T-helper 2 cell treated with Interferon-gamma antibody and Interleukin-4, amounts not matched to agents 100 ng/mL and 5 ng/mL, for 36 hours (primary cell): ENCODE measurements around the gene NUTM2B. TPM values are rescaled to one million over a fixed set of nuclear protein-coding genes. Genes with fewer than 3 reads are reported as not detected.
"Not testable (repeated sequence)": the region's sequence is repeated elsewhere in the genome, so short reads cannot be mapped to it uniquely, and the experiment has no call there.

ENCODE experiments used
- intact Hi-C: fragments of 100-400 bp; cut with micrococcal nuclease; formaldehyde crosslinking; loops from one replicate; pipeline ENCODE4 v1.15.1; 2023
- total RNA-seq: library from RNA; stranded (reverse); gene quantifications from 2 replicates; pipeline ENCODE4 v1.2.3, GENCODE V29; 2022

The NUTM2B gene, protein sequence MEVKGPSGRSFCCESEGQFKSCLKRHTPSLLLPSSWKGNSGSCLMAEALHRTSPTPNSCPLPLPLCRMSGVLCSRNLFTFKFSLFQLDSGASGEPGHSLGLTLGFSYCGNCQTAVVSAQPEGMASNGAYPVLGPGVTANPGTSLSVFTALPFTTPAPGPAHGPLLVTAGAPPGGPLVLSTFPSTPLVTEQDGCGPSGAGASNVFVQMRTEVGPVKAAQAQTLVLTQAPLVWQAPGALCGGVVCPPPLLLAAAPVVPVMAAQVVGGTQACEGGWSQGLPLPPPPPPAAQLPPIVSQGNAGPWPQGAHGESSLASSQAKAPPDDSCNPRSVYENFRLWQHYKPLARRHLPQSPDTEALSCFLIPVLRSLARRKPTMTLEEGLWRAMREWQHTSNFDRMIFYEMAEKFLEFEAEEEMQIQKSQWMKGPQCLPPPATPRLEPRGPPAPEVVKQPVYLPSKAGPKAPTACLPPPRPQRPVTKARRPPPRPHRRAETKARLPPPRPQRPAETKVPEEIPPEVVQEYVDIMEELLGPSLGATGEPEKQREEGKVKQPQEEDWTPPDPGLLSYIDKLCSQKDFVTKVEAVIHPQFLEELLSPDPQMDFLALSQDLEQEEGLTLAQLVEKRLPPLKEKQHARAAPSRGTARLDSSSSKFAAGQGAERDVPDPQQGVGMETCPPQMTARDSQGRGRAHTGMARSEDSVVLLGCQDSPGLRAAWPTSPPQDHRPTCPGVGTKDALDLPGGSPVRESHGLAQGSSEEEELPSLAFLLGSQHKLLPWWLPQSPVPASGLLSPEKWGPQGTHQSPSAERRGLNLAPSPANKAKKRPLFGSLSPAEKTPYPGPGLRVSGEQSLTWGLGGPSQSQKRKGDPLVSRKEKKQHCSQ
- total RNA-seq: 1.5 and 1.7 TPM in 2 replicates

DNA sequence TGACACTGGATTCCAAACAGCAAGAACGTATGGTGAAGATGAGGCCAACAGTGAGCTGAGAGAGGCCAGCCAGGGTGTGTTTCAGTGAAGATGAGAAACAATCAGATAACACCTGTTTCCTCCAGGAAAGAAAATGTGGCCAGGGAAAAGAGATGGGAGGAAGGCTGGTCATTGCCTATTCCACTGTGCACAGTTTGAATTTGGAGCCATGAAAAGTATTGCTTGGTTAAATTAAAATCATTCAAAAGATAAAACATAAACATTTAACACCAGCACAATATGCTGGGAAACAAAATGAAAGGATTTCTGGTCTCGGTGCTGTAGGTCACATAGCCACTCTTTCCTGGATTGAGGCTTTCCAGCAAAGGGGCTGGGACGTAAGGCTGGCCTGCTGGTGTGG, at the start of gene NUTM2B:
TSS of gene NUTM2B (plus strand) at position 301 of the 400 bp plus-strand sequence. CDS start 383 bp downstream, outside the sequence.
- intact Hi-C loops: not testable (repeated sequence)

DNA sequence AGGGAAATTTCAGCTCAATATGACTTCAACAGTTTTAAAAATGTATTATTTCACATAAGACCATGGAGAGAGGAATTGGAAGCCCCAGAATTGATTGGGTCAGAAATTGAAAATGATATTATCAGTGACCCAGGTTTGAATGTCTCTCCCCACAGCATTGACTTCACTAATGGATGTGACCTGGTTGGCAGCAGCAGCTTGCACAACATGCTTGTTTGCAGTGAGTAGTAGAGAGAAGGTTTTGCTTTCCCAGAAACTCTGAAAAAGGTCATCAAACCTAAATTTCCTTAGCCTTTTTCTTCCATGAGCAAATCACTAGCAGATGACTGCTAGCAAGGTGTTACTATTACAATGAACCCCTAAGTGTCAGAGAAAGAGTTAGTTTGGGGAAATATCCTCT, 39.7 kb upstream of the NUTM2B start:
- intact Hi-C loops: not testable (repeated sequence)

GRCh38 chr10:79664686-79665085, 38.3 kb upstream of the NUTM2B start:
- intact Hi-C loops: not testable (repeated sequence)

DNA sequence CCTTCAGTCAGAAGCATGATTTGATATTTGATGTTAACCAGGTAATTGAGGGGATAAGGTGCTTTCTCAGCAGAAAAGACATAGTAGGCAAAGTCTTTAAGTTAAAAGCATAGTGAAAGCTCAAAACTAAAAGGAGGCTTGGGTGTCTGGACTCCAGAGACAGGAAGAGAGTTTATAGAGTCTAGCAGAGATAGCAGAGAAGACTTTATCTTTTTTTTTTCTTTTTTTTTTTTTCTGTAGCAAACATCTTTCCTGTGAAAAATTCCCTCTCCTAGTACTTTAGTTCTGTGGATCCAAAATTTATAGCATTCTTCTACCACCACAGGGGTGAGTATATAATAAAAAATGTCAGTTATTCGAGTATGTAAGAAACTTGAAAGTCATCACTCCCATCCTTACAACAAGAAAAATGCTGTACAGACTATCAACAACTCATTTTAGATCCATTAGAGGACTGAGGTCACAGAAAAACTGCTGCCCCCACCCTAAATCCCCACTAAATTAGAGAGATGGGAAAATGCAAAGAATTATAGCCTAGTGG, 33.7 kb upstream of the NUTM2B start:
- intact Hi-C loops: not testable (repeated sequence)

GRCh38 chr10:79674878-79675277, 28.1 kb upstream of the NUTM2B start:
- intact Hi-C loops: not testable (repeated sequence)

- intact Hi-C loops: not testable (repeated sequence)
Measured at GRCh38 chr10:79683026-79683883, 19.8 kb upstream of the NUTM2B start.

- intact Hi-C loops: not testable (repeated sequence)
Measured at GRCh38 chr10:79683884-79684720, 18.9 kb upstream of the NUTM2B start.

DNA sequence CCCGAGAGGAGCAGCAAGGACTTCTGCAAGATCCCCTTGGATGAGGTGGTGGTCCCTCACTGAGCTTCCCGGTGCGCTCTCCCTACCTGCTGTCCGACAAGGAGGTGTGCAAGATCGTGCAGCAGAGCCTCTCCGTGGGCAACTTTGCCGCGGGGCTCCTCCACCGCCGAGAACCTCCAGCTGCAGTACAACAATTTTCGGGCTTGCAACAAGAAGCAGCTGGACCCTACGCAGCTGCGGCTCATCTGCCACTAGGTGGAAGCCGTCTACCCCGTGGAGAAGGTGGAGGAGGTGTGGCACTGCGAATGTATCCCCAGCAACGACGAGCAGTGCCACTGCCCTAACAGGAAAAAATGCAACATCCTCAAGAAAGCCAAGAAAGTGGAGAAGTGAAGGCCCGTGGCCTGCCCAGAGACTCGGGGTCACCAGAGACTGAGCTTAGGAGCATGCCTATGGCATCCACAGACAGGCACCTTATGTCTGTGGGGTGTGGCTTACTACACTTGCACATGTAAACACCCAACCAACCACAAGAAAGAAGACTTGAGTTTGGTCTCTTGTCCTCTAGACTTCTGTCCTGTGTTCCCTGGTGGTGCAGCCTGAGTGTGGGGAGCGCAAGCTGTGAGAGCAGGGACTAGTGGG, 17.9 kb upstream of the NUTM2B start:
- intact Hi-C loops: not testable (repeated sequence)

GRCh38 chr10:79686595-79686994, 16.4 kb upstream of the NUTM2B start:
- intact Hi-C loops: not testable (repeated sequence)

- intact Hi-C loops: not testable (repeated sequence)
Measured at GRCh38 chr10:79687406-79688150, 15.4 kb upstream of the NUTM2B start.

DNA sequence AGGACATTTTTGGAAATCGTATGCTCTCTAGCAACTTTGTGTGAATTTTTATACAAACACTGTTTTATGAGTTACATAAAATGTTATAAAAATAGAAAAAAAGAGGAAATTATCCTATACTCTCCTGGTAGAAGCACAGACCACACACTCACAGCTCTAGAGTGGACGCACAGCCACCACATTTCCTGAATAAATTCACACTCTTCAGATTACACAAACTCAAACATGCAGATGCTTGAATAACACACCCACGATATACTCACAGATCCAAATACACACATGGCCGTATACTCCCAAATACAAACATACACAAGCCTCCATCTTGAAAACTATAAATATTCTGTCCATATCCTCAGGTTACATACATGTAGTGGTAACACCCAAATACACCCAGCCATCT, 14.2 kb upstream of the NUTM2B start:
- intact Hi-C loops: not testable (repeated sequence)

DNA sequence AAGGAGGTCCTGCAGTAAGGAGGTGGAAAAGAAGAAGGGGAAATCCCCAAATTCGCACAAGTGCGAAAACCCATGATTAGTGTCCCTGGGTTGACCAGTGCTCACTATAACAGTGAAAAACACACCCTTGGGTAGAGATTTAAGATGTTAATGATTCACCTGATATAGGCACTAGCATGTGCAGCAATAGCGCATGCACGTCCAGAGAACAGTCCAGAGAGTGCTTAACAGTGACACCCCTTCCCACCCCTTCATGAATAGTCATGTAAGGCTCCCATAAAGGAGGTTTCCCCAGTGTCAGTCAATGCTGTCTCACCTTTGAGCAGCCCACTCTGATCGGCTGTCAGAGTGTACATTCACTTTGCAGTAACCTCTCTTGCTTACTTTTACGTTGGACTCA, 6.4 kb upstream of the NUTM2B start:
- intact Hi-C loops: not testable (repeated sequence)

GRCh38 chr10:79697141-79697540, 5.9 kb upstream of the NUTM2B start:
- intact Hi-C loops: not testable (repeated sequence)

DNA sequence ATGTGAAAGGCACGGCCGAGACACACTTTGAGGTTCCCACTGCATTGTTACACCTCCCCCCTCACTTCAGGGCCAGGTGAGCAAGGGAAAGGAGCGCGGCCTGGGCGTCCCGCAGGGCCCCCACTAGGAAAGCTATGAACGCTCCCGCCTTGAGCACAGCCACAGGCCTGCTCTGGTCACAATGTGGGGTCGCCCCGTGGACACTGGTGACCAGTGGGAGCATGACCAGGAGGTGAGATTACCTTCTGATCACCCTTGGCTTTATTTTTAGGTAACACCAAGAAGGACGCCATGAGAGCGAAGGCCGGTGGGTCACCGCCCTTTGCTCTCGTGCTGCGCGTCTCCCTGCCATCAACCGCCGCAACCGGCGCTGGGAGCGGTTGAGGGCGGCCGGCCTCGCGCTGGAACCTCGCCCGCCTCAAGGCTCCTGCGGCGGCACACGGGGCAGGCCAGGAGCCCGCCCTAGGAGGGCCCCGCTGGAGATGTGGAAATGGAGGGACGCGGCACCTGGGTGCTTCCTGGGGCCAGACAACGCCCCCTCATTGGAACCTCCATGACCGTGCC, 2.6 kb upstream of the NUTM2B start:
- intact Hi-C loops: not testable (repeated sequence)

GRCh38 chr10:79707017-79707416, 4.0 kb downstream of the NUTM2B start:
- intact Hi-C loops: not testable (repeated sequence)

DNA sequence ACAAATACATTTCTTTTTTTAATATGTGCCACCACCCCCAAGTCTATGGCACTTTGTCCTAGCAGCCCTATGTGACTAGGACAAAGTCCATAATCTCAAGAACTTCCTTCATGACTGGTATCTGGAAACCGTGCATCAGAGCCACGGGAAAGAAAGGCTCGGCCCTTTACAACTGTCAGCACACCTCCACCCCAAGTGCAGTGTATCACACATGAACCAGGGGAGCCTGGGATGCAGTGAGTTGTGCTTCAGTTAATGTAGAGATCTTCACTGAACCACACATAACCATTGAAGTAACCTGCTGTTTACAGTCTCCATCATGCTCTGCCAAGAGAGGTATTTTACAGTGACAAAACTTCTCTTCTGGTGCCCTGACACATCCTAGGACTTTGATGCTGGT, 11.9 kb downstream of the NUTM2B start:
- intact Hi-C loops: not testable (repeated sequence)

DNA sequence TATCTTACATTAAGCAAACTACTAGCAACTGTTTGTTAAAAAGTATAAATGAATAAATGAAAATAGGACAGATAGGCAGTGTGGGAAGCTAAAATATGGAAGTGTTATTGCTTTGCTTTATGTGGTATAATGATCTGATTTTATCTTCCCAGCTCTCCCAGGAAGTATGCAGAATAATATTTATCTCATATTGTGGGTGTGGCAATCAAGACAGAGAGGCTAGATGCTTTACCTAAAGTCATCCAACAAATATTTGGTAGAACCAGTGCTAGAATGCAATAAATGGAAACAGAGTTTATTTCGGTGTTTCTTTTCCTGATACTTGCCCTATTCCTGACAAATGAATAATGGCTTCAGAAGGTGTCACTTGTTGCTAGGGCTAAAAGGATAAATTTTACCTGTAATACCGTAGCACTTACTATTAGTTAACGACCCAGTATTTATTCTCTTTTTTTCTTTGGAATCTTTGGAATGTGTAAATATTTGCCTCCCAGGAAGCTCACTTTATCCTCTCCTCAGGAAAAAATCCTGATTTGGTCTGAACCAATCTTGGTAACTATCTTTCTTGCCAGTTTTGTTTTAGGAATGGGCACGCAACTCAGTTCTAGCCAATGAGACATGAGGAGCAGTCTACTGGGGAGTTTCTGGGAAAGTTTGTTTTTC, 14.0 kb downstream of the NUTM2B start:
- intact Hi-C loops: not testable (repeated sequence)

DNA sequence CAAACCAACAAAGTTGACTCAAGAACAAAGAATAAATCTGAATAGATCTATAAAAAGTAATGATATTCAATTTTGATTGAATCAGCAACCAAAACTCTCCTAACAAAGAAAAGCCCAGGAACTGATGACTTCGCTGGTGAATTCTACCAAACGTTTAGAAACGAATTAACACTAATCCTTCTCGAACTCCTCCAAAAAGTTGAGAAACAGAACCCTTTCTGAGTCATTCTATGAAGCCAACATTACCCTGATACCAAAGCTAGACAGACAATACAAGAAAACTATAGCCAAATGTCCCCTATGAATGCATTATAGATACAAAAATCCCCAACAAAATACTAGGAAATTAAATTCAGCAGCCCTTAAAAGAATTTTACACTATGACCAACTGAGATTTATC, 17.0 kb downstream of the NUTM2B start:
- intact Hi-C loops: not testable (repeated sequence)
